HT-29 (cell line): ENCODE results near the gene TRAPPC11. TPM values are rescaled to one million over a fixed set of nuclear protein-coding genes. Genes with fewer than 3 reads are reported as not detected.
"Not testable (repeated sequence)": the region's sequence is repeated elsewhere in the genome, so short reads cannot be mapped to it uniquely, and the experiment has no call there.

Experiments used
- DNase-seq: peaks from one replicate; pipeline ENCODE4 v3.0.0-alpha.2; 2015; ENCODE audit warnings: low spot score
- total RNA-seq: library from RNA; depleted of rRNA; stranded (reverse); fragments of >200 nt; shearing (Covaris generic); gene quantifications from 2 replicates; pipeline ENCODE4 v1.2.3, GENCODE V29; 2014

Gene TRAPPC11
- total RNA-seq, 1 experiment from 2014 or later, result 9.8 TPM

GRCh38 chr4:183721207-183722081 lies 62.4 kb downstream of the TRAPPC11 start:
- peak; percentile 65 for DNase-seq

GRCh38 chr4:183722731-183723560 lies 63.9 kb downstream of the TRAPPC11 start:
- DNase-seq, result peak; percentile 59

- DNase-seq, result no peak
These were observed 64.6 kb downstream of the TRAPPC11 start for GRCh38 chr4:183723561-183724228.

GRCh38 chr4:183725585-183725984 lies 66.5 kb downstream of the TRAPPC11 start:
- not testable (repeated sequence) for DNase-seq

GRCh38 chr4:183727482-183727881 lies 68.4 kb downstream of the TRAPPC11 start:
- DNase-seq, result no peak

GRCh38 chr4:183728223-183729068 lies 69.4 kb downstream of the TRAPPC11 start:
- no peak for DNase-seq

GRCh38 chr4:183729069-183729406 lies 69.9 kb downstream of the TRAPPC11 start:
- DNase-seq, result no peak

- DNase-seq, result no peak
These were observed 70.6 kb downstream of the TRAPPC11 start for GRCh38 chr4:183729430-183730328.

GRCh38 chr4:183732296-183732695 lies 73.2 kb downstream of the TRAPPC11 start:
- DNase-seq, result no peak

- DNase-seq, result no peak
These were observed 74.1 kb downstream of the TRAPPC11 start for GRCh38 chr4:183733181-183733580.

- DNase-seq, result no peak
These were observed 79.1 kb downstream of the TRAPPC11 start for GRCh38 chr4:183738081-183738673.

GRCh38 chr4:183738961-183739360 lies 79.9 kb downstream of the TRAPPC11 start:
- DNase-seq, result no peak

GRCh38 chr4:183746305-183747229 lies 87.5 kb downstream of the TRAPPC11 start:
- no peak for DNase-seq

- DNase-seq, result no peak
These were observed 88.3 kb downstream of the TRAPPC11 start for GRCh38 chr4:183747380-183747779.

GRCh38 chr4:183747931-183748670 lies 89.0 kb downstream of the TRAPPC11 start:
- DNase-seq, result no peak

GRCh38 chr4:183751106-183751505 lies 92.0 kb downstream of the TRAPPC11 start:
- DNase-seq, result peak; percentile 17

GRCh38 chr4:183755596-183755995 lies 96.5 kb downstream of the TRAPPC11 start:
- DNase-seq, result no peak

GRCh38 chr4:183757060-183757459 lies 98.0 kb downstream of the TRAPPC11 start:
- no peak for DNase-seq
